Measurements from ENCODE around the gene SYNPO.

SYNPO gene

GRCh38 chr5:150661821-150662596, 21.5 kb downstream of the SYNPO start:
- no peak overlapping the region for H3K9ac ChIP-seq (ENCODE audit: low read length)
- H3K27me3 ChIP-seq (replicated peaks; ENCODE audit: insufficient read depth, low read length): peaks cover 5% of the 10 kb centered on the region; the same call in 1 of the 2 replicates
- H3K79me2 ChIP-seq (ENCODE audit: low read length): no peaks in the 10 kb centered on the region
- no peaks in the 10 kb centered on the region for H3K9me3 ChIP-seq (replicated peaks; ENCODE audit: insufficient read depth, low read length)
- no peaks in the 10 kb centered on the region for H3F3A ChIP-seq (ENCODE audit: insufficient read depth, low read length)
- no peaks in the 10 kb centered on the region for H4K20me1 ChIP-seq (ENCODE audit: insufficient read depth, low read length)
- no peaks in the 10 kb centered on the region for H3K9me2 ChIP-seq (replicated peaks; ENCODE audit: insufficient read depth, low read length)
- no peak overlapping the region for H3K4me3 ChIP-seq (ENCODE audit: low read length)
- H2AFZ ChIP-seq (ENCODE audit: low read length): no peak overlapping the region
- H3K4me1 ChIP-seq (ENCODE audit: low read length): no peaks in the 10 kb centered on the region
- H3K27ac ChIP-seq (ENCODE audit: low read length): no peak overlapping the region
- DNase-seq: no peak
- H3K4me2 ChIP-seq (ENCODE audit: low read depth, low read length): no peak overlapping the region
- no peak for TF ChIP-seq CTCF (IDR thresholded peaks at IDR 0.05; ENCODE audit: low read length)
- TF ChIP-seq EZH2phosphoT487 (IDR thresholded peaks at IDR 0.05; ENCODE audit: low read length): no peak
- TF ChIP-seq EZH2 (optimal IDR thresholded peaks at IDR 0.05; ENCODE audit: low read depth, low read length): no peak
- no peaks in the 10 kb centered on the region for H3K36me3 ChIP-seq (replicated peaks; ENCODE audit: insufficient read depth, low read length)

GRCh38 chr5:150662731-150663516, 22.5 kb downstream of the SYNPO start:
- Histone ChIP-seq H3F3A (ENCODE audit: insufficient read depth, low read length) (no peaks in the 10 kb centered on the region), H3K9me2 (replicated peaks; ENCODE audit: insufficient read depth, low read length) (no peaks in the 10 kb centered on the region), H3K4me3 (ENCODE audit: low read length) (no peak overlapping the region), H4K20me1 (ENCODE audit: insufficient read depth, low read length) (no peaks in the 10 kb centered on the region), H3K9ac (ENCODE audit: low read length) (no peak overlapping the region), H3K9me3 (replicated peaks; ENCODE audit: insufficient read depth, low read length) (no peaks in the 10 kb centered on the region), H3K27ac (ENCODE audit: low read length) (no peak overlapping the region), H3K4me2 (ENCODE audit: low read depth, low read length) (no peak overlapping the region), H3K79me2 (ENCODE audit: low read length) (no peaks in the 10 kb centered on the region), H3K36me3 (replicated peaks; ENCODE audit: insufficient read depth, low read length) (no peaks in the 10 kb centered on the region), H3K4me1 (ENCODE audit: low read length) (no peaks in the 10 kb centered on the region), H2AFZ (ENCODE audit: low read length) (no peak overlapping the region), H3K27me3 (replicated peaks; ENCODE audit: insufficient read depth, low read length) (peaks cover 5% of the 10 kb centered on the region; the same call in 1 of the 2 replicates)
- DNase-seq: no peak
- TF ChIP-seq EZH2 (optimal IDR thresholded peaks at IDR 0.05; ENCODE audit: low read depth, low read length) (no peak), CTCF (IDR thresholded peaks at IDR 0.05; ENCODE audit: low read length) (no peak), EZH2phosphoT487 (IDR thresholded peaks at IDR 0.05; ENCODE audit: low read length) (no peak)

- Histone ChIP-seq H3K4me2 (ENCODE audit: low read depth, low read length) (no peak overlapping the region), H3K27ac (ENCODE audit: low read length) (no peak overlapping the region), H4K20me1 (ENCODE audit: insufficient read depth, low read length) (no peaks in the 10 kb centered on the region), H3K9me2 (replicated peaks; ENCODE audit: insufficient read depth, low read length) (no peaks in the 10 kb centered on the region), H3K36me3 (replicated peaks; ENCODE audit: insufficient read depth, low read length) (no peaks in the 10 kb centered on the region), H3K4me1 (ENCODE audit: low read length) (no peaks in the 10 kb centered on the region), H3K9ac (ENCODE audit: low read length) (no peak overlapping the region), H3F3A (ENCODE audit: insufficient read depth, low read length) (no peaks in the 10 kb centered on the region), H2AFZ (ENCODE audit: low read length) (no peak overlapping the region), H3K27me3 (replicated peaks; ENCODE audit: insufficient read depth, low read length) (peaks cover 5% of the 10 kb centered on the region; the same call in 1 of the 2 replicates), H3K4me3 (ENCODE audit: low read length) (no peak overlapping the region), H3K9me3 (replicated peaks; ENCODE audit: insufficient read depth, low read length) (no peaks in the 10 kb centered on the region), H3K79me2 (ENCODE audit: low read length) (no peaks in the 10 kb centered on the region)
- no peak for DNase-seq
- no peak for TF ChIP-seq CTCF (IDR thresholded peaks at IDR 0.05; ENCODE audit: low read length)
- TF ChIP-seq EZH2phosphoT487 (IDR thresholded peaks at IDR 0.05; ENCODE audit: low read length): no peak
- TF ChIP-seq EZH2 (optimal IDR thresholded peaks at IDR 0.05; ENCODE audit: low read depth, low read length): no peak
Observed at GRCh38 chr5:150663936-150664335, 23.5 kb downstream of the SYNPO start.
